Activated naive CD4-positive, alpha-beta T cell treated with anti-CD3 and anti-CD28 coated beads, Interleukin-2, amount 50 U/mL, for 16 hours (primary cell): ENCODE data around the gene NCK2.

Source experiments
- DNase-seq: peaks from one replicate; pipeline ENCODE4 v3.0.0-alpha.2; 2020

NCK2 gene

GRCh38 chr2:105744909-105745853 lies at the start of gene NCK2:
Gene NCK2 (plus strand): TSS chr2:105744912. CDS start chr2:105855064, 110,152 bp downstream.
- peak; percentile 46 for DNase-seq

DNA sequence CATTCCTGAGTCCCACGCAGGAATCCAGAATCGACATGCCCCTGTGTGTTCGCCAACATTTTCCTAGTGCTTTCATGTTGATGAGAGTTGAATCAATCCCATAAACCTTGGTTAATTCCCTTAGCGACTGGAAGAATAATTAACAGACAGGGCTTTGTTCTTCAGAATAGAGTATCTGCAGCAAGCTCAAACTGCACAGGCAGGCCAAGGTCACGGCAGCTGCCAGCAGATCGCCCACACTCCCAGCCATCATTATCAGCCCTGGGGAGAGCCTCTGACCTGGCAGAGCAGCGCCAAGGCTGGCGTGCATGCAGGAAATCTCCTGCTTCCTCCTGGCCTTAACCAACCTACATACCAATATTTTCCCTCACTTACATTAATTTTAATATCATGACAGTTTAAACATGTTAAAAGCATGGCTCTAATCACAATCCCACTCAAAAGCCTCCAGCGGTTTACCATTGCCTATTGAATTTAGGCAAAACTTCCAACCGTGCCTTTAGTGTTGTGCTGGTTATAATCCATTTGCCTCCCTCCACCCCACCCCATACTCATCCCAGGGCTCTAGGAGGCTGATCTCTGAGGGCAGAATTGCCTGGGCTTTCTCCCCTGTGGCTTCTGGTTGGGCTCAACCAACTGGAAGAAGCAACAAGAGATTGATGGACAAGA lies 46.8 kb upstream of the NCK2 start:
- DNase-seq, result no peak

- DNase-seq, result no peak
These were observed 45.9 kb upstream of the NCK2 start for GRCh38 chr2:105698820-105699219.

DNA sequence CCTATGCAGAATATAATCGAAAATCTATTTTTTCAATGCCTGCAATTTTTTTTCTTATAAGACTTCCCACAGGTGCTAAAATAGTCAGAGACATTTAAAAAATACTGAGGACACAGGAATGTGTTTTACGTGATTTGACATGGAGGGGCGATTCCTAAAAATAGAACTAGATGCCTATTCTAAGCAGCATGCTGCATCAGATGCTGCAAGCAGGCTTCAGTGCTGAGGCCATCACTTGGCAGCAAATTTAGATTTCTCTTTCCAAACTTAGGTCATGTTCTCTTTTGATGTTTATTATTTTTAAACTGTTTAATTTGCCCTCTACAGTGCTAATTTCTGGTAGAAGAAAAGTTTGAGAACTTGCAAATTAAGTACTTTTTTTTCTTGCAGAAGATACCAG lies 43.7 kb upstream of the NCK2 start:
- DNase-seq, result no peak

DNA sequence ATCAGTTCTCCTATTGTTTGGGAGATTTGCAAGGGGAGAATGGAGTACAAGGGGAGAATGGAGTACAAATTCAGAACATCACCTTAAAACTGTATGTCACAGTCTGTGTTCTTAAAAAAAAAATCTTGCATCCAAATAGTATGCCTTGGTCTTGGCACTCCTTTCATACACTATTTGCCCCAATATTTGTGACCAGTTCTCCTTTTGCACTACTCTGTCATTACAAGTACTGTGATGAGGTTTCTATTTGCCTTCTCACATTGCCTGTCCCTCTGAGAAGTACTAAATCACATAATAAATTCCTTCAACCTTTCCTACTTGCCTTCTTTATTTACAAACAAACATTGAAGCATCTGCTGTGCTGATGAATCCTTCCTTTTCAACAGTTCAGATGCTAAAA lies 36.0 kb upstream of the NCK2 start:
- DNase-seq, result no peak

- no peak for DNase-seq
These were observed 33.3 kb upstream of the NCK2 start for GRCh38 chr2:105711394-105711793.

DNA sequence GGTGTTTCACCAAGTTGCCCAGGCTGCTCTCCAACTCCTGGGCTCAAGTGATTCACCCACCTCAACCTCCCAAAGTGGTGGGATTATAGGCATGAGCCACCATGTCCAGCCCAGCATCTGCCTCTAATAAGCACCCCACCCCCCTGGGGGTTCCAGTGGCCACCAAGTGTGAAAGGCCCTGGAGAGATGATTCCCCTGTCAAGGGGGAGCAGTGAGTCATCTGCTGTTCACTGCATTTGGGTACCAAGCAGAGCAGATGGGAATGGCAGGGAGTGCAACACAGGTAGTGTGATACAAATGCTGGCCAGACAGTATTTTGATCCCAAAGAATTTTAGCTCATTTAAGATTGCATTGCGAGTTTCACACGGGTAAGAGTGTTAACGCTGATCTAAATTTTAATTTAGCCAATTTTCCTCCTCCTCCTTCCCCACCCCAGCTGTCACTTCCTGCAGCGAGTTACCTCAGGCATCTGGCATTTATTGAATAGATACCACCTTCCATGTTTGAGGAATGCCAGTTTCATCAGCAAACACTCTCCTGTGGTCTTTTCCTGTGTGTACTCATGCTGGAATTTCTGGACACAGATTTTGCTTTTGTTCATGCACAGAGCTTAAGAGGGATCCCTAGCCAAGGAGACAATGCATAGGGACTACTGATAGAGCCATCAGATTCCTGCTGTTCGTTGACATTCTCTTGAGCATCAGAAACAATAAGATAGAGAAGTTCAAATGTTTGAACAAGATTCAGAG lies 32.4 kb upstream of the NCK2 start:
- DNase-seq, result no peak

DNA sequence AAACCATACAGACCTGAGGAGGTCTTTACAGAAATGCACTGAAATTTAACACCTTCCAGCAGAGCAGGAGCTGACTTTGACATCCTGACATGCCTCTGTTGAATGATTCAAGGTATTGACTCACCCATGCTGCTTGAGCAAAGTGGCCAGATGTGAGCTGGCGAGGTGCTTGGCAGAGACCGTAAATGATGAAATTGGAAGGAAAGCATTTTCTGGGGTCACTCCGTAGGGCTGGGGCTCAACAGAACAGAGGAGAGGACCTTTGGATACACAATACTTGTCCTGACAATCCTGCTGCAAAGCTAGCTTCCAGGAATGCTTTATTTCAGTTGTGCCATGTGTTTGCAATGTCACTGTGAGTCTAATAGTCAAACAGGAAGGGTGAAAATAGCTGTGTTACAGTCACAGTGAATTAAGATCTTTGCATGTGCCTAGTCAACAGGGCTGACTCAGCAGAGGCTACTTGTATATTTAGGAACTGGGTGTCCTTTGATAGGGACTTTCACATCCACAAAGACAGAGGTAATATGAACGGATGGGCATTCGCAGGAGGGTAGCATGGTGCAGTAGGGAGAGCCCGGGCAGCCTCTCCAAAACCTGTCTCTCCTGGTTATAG lies 31.6 kb upstream of the NCK2 start:
- DNase-seq, result no peak

- DNase-seq, result no peak
These were observed 30.6 kb upstream of the NCK2 start for GRCh38 chr2:105714141-105714540.

GRCh38 chr2:105718846-105719481 lies 25.7 kb upstream of the NCK2 start:
- DNase-seq, result no peak

GRCh38 chr2:105721991-105722511 lies 22.7 kb upstream of the NCK2 start:
- no peak for DNase-seq

DNA sequence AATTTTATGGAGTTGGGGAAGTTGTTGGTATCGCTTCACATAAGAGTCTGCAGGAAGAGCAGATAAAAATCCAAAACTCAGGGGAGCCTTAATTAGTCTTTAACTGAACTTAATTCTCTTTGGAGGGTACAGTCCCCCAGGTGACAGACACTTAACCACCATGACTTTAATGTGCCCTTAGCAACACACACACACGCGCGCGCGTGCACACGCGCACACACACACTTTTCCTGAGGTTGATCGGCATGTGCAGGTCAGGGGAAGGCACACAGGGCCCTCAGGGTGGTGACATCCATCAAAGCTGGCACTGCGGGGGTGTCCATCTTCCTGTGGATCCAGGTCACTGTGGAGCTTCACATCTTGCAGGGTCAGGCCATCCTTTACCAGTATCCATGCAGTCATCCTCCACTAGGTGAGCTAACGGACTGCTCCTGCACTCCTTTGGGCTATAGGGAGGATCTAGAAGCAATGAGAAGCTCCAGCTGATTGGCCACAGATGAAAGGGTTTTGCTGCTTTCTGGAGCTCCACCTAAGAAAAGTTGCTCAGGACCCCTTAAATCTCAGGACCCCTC lies 21.9 kb upstream of the NCK2 start:
- DNase-seq, result no peak

GRCh38 chr2:105723431-105723830 lies 21.3 kb upstream of the NCK2 start:
- DNase-seq, result no peak

DNA sequence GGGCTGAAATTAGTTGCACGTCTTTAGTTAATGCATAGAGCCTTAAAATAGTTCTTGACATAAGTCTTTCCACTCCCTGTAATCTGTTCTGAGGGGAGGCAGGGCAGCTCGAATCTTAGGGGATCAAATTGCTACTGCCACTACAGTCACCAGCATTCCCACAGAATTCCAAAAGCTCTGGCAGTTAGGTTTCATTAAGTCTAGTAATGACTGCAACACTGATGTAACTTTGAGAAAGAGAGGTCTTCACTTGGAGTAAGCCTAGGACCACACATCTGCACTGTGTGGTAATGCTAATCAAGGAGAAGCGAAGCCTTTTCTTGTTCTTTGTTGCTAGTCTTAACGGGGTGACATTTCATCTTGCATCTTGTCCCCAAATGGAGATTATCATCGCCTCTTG lies 19.3 kb upstream of the NCK2 start:
- no peak for DNase-seq

GRCh38 chr2:105730170-105730569 lies 14.5 kb upstream of the NCK2 start:
- no peak for DNase-seq

- DNase-seq, result no peak
These were observed 13.2 kb upstream of the NCK2 start for GRCh38 chr2:105731511-105731910.

DNA sequence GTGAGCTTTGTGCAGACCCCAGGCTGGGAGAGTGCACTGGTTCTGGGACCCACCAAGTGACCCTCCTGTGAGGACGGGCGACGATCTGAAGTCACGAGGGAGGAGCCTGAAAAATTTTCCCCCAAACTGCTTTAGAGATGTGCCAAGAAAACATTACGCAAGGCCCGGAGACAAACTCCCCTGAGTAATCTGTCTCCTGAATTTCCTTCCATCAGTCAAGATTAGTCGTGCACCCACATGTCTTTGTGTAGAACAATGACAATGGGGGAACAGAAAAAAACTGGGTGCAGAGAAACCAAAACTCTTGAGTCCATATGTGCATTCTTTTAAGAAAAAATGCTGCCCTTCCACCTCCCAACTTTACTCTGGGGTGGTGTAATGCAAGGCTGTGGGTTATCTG lies 12.6 kb upstream of the NCK2 start:
- DNase-seq, result no peak

GRCh38 chr2:105732955-105733607 lies 11.6 kb upstream of the NCK2 start:
- DNase-seq, result no peak

DNA sequence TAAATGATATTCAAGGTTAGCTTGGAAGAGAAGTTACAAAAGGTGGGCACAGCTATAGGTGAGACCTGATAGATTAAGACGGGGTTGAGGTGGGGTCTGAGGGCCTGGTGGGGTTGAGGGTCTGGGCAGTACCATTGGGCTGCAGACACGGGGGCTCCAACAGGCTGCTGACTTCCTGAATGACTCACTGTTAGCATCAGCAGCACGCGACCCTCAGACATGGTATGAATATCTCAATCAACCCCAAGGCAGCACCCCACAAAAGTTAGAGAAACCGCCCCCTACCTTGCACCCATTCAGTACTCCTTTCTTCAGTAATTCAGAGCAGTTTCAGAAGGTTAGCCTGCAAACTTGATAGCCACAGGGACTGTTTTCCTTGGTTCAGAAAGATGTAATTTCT lies 10.8 kb upstream of the NCK2 start:
- no peak for DNase-seq

DNA sequence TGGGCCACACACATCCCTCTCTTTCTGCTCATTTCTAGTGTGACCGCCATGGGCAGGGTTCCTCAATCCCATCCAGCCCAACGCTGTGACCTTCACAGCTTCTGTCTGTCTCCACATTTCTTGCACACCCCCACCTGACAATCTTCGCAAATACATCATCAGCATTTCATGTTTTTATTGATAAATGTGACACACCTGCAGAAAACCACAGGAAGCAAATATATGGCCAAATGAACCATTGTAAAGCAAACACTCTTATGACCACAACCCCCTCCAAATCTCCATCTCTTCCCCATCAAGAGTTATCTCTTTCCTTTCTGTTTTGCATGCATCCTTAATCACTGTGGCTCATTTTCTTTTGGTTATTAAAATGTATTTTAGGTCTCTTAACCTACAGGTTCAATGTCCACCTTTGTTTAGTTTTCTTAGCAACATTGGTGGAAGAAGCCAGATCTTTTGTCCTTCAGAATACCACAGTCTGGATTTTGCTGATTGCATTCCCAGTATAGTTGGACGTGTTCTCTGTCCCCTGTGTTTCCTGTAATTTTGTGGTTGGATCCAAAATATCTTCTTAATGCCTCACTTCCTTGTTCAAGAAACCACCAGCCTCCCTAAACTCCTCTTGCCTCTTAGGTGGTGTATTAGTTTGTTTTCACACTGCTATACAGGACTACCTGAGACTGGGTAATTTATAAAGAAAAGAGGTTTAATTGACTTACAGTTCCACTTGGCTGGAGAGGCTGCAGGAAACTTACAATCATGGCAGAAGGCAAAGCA lies 9.8 kb upstream of the NCK2 start:
- DNase-seq, result no peak

- DNase-seq, result no peak
These were observed 8.6 kb upstream of the NCK2 start for GRCh38 chr2:105736145-105736544.
